ENCODE measurements around the gene GLB1L3.

The GLB1L3 gene

GRCh38 chr11:134266440-134266839 lies 9.7 kb upstream of the GLB1L3 start:
- H3K27ac ChIP-seq = no peak overlapping the region

GRCh38 chr11:134266841-134267251 lies 9.3 kb upstream of the GLB1L3 start:
- in situ Hi-C loops (cut with HindIII; ENCODE audit: low pct_ligation_motif_present, low sequenced_read_pairs) = no loop called here
- H3K4me3 ChIP-seq (ENCODE audit: low read depth, low read length) = no peak overlapping the region
- peak; percentile 27 for DNase-seq
- no peak overlapping the region for H3K27ac ChIP-seq
- TF ChIP-seq CTCF (IDR thresholded peaks at IDR 0.05; ENCODE audit: low read depth, low read length, missing control alignments) = no peak
- no peaks in the 10 kb centered on the region for H3K27me3 ChIP-seq (replicated peaks)
- peaks cover 9% of the 10 kb centered on the region for H3K36me3 ChIP-seq (replicated peaks)

More at GRCh38 chr11:134266440-134266839, 9.7 kb upstream of the GLB1L3 start:
- in situ Hi-C loops (cut with HindIII; ENCODE audit: low pct_ligation_motif_present, low sequenced_read_pairs) = no loop called here
- Histone ChIP-seq H3K27me3 (replicated peaks) (no peaks in the 10 kb centered on the region), H3K4me3 (ENCODE audit: low read depth, low read length) (no peak overlapping the region), H3K36me3 (replicated peaks) (peaks cover 9% of the 10 kb centered on the region)
- TF ChIP-seq CTCF (IDR thresholded peaks at IDR 0.05; ENCODE audit: low read depth, low read length, missing control alignments) = no peak
- no peak for DNase-seq

GRCh38 chr11:134267461-134267860 lies 8.7 kb upstream of the GLB1L3 start:
- Histone ChIP-seq H3K36me3 (replicated peaks) (peaks cover 9% of the 10 kb centered on the region), H3K27ac (no peak overlapping the region), H3K4me3 (ENCODE audit: low read depth, low read length) (no peak overlapping the region), H3K27me3 (replicated peaks) (no peaks in the 10 kb centered on the region)
- in situ Hi-C loops (cut with HindIII; ENCODE audit: low pct_ligation_motif_present, low sequenced_read_pairs) = no loop called here
- TF ChIP-seq CTCF (IDR thresholded peaks at IDR 0.05; ENCODE audit: low read depth, low read length, missing control alignments) = no peak
- DNase-seq = no peak

- no peak for TF ChIP-seq CTCF (IDR thresholded peaks at IDR 0.05; ENCODE audit: low read depth, low read length, missing control alignments)
These were observed 8.2 kb upstream of the GLB1L3 start for GRCh38 chr11:134267966-134268365.

GRCh38 chr11:134270250-134270714 lies 5.9 kb upstream of the GLB1L3 start:
- Histone ChIP-seq H3K4me3 (ENCODE audit: low read depth, low read length) (no peak overlapping the region), H3K27me3 (replicated peaks) (peaks cover 23% of the 10 kb centered on the region), H3K27ac (no peak overlapping the region), H3K36me3 (replicated peaks) (no peaks in the 10 kb centered on the region)
- in situ Hi-C loops (cut with HindIII; ENCODE audit: low pct_ligation_motif_present, low sequenced_read_pairs) = no loop called here
- TF ChIP-seq CTCF (IDR thresholded peaks at IDR 0.05; ENCODE audit: low read depth, low read length, missing control alignments) = peak; percentile 41
- no peak for DNase-seq

More at GRCh38 chr11:134267966-134268365, 8.2 kb upstream of the GLB1L3 start:
- Histone ChIP-seq H3K4me3 (ENCODE audit: low read depth, low read length) (no peak overlapping the region), H3K36me3 (replicated peaks) (peaks cover 7% of the 10 kb centered on the region), H3K27me3 (replicated peaks) (peaks cover 4% of the 10 kb centered on the region), H3K27ac (no peak overlapping the region)
- in situ Hi-C loops (cut with HindIII; ENCODE audit: low pct_ligation_motif_present, low sequenced_read_pairs) = no loop called here
- no peak for DNase-seq

GRCh38 chr11:134271978-134272377 lies 4.2 kb upstream of the GLB1L3 start:
- H3K27ac ChIP-seq = no peak overlapping the region
- no peak overlapping the region for H3K4me3 ChIP-seq (ENCODE audit: low read depth, low read length)
- peaks cover 40% of the 10 kb centered on the region for H3K27me3 ChIP-seq (replicated peaks)
- no peaks in the 10 kb centered on the region for H3K36me3 ChIP-seq (replicated peaks)
- DNase-seq = no peak
- in situ Hi-C loops (cut with HindIII; ENCODE audit: low pct_ligation_motif_present, low sequenced_read_pairs) = no loop called here
- TF ChIP-seq CTCF (IDR thresholded peaks at IDR 0.05; ENCODE audit: low read depth, low read length, missing control alignments) = no peak
